ENCODE measurements around the gene ERC1.

GRCh38 chr12:1350934-1351240 lies 359.9 kb downstream of the ERC1 start:
- TF ChIP-seq EP300 (IDR thresholded peaks at IDR 0.05) (no peak), CTCF (IDR thresholded peaks at IDR 0.05) (no peak)

All from tibial nerve (tissue), 4 donors.